Peyer's patch (tissue), 4 donors: ENCODE measurements around the gene B3GALT5.

Experiments
- CTCF ChIP-seq, 6 experiments: fragments of 450-650 bp in 4 of 6; fragments of 200-600 bp in 2 of 6; sonication (generic) in 1 of 6; IDR thresholded peaks; one replicate each; pipeline ENCODE4 v1.5.1; 2017 to 2019; ENCODE audit warnings: antibody characterized with exemption in 6 of 6, mild to moderate bottlenecking in 3 of 6, moderate library complexity in 1 of 6
- POLR2A ChIP-seq, 2 donors: fragments of 450-650 bp; IDR thresholded peaks; one replicate each; pipeline ENCODE4 v1.5.1; 2017; ENCODE audit warnings: antibody characterized with exemption in 2 of 2, mild to moderate bottlenecking in 2 of 2, moderate library complexity in 2 of 2

- no peak for TF ChIP-seq CTCF (IDR thresholded peaks at IDR 0.05)
- no peak for TF ChIP-seq POLR2A (IDR thresholded peaks at IDR 0.05)
These were observed 32.9 kb upstream of the B3GALT5 start for GRCh38 chr21:39579734-39580332.
